ENCODE data around the gene GLIS1.

The GLIS1 gene

GRCh38 chr1:53739109-53739681 lies at the start of gene GLIS1:
TSS of gene GLIS1 (minus strand) at chr1:53739164. CDS start at chr1:53738064, 1,100 bp downstream.
- ChIA-PET POLR2A (no interaction called here), CTCF (interaction anchor here (0.7 to 1.5 kb wide), 3 partner anchors 11 to 249 kb away, joined by 3 read pairs; no protein-coding TSS in a partner anchor)
- no peak for DNase-seq (ENCODE audit: low read depth, low spot score)
- peak within 1 kb of the TSS; percentile 82 for H3K4me3 ChIP-seq (ENCODE audit: low read depth, low read length)
- TF ChIP-seq, protein P1, sequence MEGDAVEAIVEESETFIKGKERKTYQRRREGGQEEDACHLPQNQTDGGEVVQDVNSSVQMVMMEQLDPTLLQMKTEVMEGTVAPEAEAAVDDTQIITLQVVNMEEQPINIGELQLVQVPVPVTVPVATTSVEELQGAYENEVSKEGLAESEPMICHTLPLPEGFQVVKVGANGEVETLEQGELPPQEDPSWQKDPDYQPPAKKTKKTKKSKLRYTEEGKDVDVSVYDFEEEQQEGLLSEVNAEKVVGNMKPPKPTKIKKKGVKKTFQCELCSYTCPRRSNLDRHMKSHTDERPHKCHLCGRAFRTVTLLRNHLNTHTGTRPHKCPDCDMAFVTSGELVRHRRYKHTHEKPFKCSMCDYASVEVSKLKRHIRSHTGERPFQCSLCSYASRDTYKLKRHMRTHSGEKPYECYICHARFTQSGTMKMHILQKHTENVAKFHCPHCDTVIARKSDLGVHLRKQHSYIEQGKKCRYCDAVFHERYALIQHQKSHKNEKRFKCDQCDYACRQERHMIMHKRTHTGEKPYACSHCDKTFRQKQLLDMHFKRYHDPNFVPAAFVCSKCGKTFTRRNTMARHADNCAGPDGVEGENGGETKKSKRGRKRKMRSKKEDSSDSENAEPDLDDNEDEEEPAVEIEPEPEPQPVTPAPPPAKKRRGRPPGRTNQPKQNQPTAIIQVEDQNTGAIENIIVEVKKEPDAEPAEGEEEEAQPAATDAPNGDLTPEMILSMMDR (IDR thresholded peaks at IDR 0.05; ENCODE audit: insufficient read depth, low read length, missing control alignments) = no peak

- ChIA-PET POLR2A (no interaction called here), CTCF (no interaction called here)
- H3K4me3 ChIP-seq (ENCODE audit: low read depth, low read length) = no peak overlapping the region
- DNase-seq (ENCODE audit: low read depth, low spot score) = no peak
- TF ChIP-seq, protein P1 (IDR thresholded peaks at IDR 0.05; ENCODE audit: insufficient read depth, low read length, missing control alignments) = no peak
Measured at GRCh38 chr1:53787655-53788054, 48.7 kb upstream of the GLIS1 start.

- ChIA-PET CTCF (no interaction called here), POLR2A (no interaction called here)
- no peak for DNase-seq (ENCODE audit: low read depth, low spot score)
- no peak overlapping the region for H3K4me3 ChIP-seq (ENCODE audit: low read depth, low read length)
- TF ChIP-seq, protein P1 (IDR thresholded peaks at IDR 0.05; ENCODE audit: insufficient read depth, low read length, missing control alignments) = no peak
Measured at GRCh38 chr1:53783056-53783455, 44.1 kb upstream of the GLIS1 start.

- no peak overlapping the region for H3K4me3 ChIP-seq (ENCODE audit: low read depth, low read length)
- ChIA-PET CTCF (no interaction called here), POLR2A (no interaction called here)
- TF ChIP-seq, protein P1 (IDR thresholded peaks at IDR 0.05; ENCODE audit: insufficient read depth, low read length, missing control alignments) = no peak
- DNase-seq (ENCODE audit: low read depth, low spot score) = no peak
Measured at GRCh38 chr1:53781654-53782053, 42.7 kb upstream of the GLIS1 start.

DNA sequence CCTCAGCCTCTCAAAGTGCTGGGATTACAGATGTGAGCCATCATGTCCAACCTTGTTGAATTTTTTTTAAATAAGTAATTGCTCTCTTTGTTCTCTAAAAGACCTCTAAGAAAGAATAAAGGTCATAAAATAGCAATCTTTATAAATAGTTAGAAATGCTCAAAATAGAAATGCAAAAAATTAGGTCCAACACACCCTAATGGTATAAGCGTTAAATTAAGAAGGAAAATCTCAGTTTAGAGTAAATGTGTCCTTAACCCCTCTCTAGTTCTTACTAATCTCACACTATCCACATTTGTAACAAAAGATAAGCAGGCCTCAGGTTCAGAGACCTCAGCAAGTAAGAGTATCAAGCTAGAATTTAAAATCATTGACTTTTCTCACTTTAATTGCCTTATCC lies 38.3 kb upstream of the GLIS1 start:
- TF ChIP-seq, protein P1 (IDR thresholded peaks at IDR 0.05; ENCODE audit: insufficient read depth, low read length, missing control alignments) = no peak
- ChIA-PET POLR2A (no interaction called here), CTCF (no interaction called here)
- H3K4me3 ChIP-seq (ENCODE audit: low read depth, low read length) = no peak overlapping the region
- DNase-seq (ENCODE audit: low read depth, low spot score) = no peak

GRCh38 chr1:53771648-53772047 lies 32.7 kb upstream of the GLIS1 start:
- peak; percentile 23 for DNase-seq (ENCODE audit: low read depth, low spot score)
- TF ChIP-seq, protein P1 (IDR thresholded peaks at IDR 0.05; ENCODE audit: insufficient read depth, low read length, missing control alignments) = no peak
- H3K4me3 ChIP-seq (ENCODE audit: low read depth, low read length) = no peak overlapping the region
- ChIA-PET CTCF (interaction anchor here (1.0 kb wide), 2 partner anchors 8 to 286 kb away, joined by 3 to 4 read pairs; no protein-coding TSS in a partner anchor), POLR2A (no interaction called here)
